ENCODE data around the gene CCDC89.

CCDC89 gene

GRCh38 chr11:85717429-85717828, 31.4 kb upstream of the CCDC89 start:
- H3K79me2 ChIP-seq (ENCODE audit: insufficient read depth, low read length), result no peaks in the 10 kb centered on the region
- no peaks in the 10 kb centered on the region for H4K20me1 ChIP-seq (ENCODE audit: low read depth, low read length)
- H3K27ac ChIP-seq (ENCODE audit: low read depth, low read length), result no peak overlapping the region
- H2AFZ ChIP-seq (ENCODE audit: low read depth, low read length, severe bottlenecking), result no peak overlapping the region
- H3K27me3 ChIP-seq (ENCODE audit: low read length), result no peaks in the 10 kb centered on the region
- H3K4me2 ChIP-seq (ENCODE audit: low read depth, low read length, poor library complexity, severe bottlenecking), result no peak overlapping the region
- no peaks in the 10 kb centered on the region for H3K9me3 ChIP-seq (ENCODE audit: insufficient read depth, low read length)
- H3K4me3 ChIP-seq (ENCODE audit: insufficient read depth, low read length, poor library complexity, severe bottlenecking), result no peak overlapping the region
- no peaks in the 10 kb centered on the region for H3K36me3 ChIP-seq (ENCODE audit: low read length)
- no peak for TF ChIP-seq EZH2phosphoT487 (conservative IDR thresholded peaks at IDR 0.05; ENCODE audit: low read length)
- TF ChIP-seq, protein P1, sequence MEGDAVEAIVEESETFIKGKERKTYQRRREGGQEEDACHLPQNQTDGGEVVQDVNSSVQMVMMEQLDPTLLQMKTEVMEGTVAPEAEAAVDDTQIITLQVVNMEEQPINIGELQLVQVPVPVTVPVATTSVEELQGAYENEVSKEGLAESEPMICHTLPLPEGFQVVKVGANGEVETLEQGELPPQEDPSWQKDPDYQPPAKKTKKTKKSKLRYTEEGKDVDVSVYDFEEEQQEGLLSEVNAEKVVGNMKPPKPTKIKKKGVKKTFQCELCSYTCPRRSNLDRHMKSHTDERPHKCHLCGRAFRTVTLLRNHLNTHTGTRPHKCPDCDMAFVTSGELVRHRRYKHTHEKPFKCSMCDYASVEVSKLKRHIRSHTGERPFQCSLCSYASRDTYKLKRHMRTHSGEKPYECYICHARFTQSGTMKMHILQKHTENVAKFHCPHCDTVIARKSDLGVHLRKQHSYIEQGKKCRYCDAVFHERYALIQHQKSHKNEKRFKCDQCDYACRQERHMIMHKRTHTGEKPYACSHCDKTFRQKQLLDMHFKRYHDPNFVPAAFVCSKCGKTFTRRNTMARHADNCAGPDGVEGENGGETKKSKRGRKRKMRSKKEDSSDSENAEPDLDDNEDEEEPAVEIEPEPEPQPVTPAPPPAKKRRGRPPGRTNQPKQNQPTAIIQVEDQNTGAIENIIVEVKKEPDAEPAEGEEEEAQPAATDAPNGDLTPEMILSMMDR (IDR thresholded peaks at IDR 0.05; ENCODE audit: insufficient read depth, low read length, poor library complexity, severe bottlenecking), result no peak
- H3F3A ChIP-seq (ENCODE audit: insufficient read depth), result no peaks in the 10 kb centered on the region
- no peak overlapping the region for H3K9ac ChIP-seq (ENCODE audit: low read length)
- H3K9me2 ChIP-seq (replicated peaks; ENCODE audit: insufficient read depth, low read length), result no peaks in the 10 kb centered on the region

DNA sequence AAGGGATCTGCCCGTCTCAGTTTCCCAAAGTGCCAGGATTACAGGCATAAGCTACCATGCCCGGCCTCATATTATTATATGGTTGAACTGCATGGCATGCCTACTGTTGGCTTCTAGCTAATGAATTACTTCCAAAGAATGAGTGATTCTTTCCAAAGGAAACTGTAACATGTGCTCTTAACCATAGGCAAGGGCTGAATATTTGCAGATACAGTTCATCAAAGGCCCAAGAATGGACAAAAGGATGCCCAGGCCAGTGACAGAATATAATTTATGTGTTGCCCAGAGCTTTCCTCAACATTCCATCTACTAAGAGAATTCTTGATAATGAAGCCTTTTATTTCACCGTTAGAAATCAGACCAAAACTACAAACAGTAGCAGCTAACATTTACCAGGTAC, 27.0 kb upstream of the CCDC89 start:
- no peaks in the 10 kb centered on the region for H3K79me2 ChIP-seq (ENCODE audit: insufficient read depth, low read length)
- H3K4me3 ChIP-seq (ENCODE audit: insufficient read depth, low read length, poor library complexity, severe bottlenecking), result no peak overlapping the region
- H4K20me1 ChIP-seq (ENCODE audit: low read depth, low read length), result no peaks in the 10 kb centered on the region
- no peaks in the 10 kb centered on the region for H3K9me3 ChIP-seq (ENCODE audit: insufficient read depth, low read length)
- no peaks in the 10 kb centered on the region for H3K9me2 ChIP-seq (replicated peaks; ENCODE audit: insufficient read depth, low read length)
- no peak for TF ChIP-seq EZH2phosphoT487 (conservative IDR thresholded peaks at IDR 0.05; ENCODE audit: low read length)
- TF ChIP-seq, protein P1 (IDR thresholded peaks at IDR 0.05; ENCODE audit: insufficient read depth, low read length, poor library complexity, severe bottlenecking), result no peak
- H3F3A ChIP-seq (ENCODE audit: insufficient read depth), result no peaks in the 10 kb centered on the region
- H2AFZ ChIP-seq (ENCODE audit: low read depth, low read length, severe bottlenecking), result no peak overlapping the region
- H3K27me3 ChIP-seq (ENCODE audit: low read length), result no peaks in the 10 kb centered on the region
- H3K36me3 ChIP-seq (ENCODE audit: low read length), result no peaks in the 10 kb centered on the region
- H3K27ac ChIP-seq (ENCODE audit: low read depth, low read length), result no peak overlapping the region
- no peak overlapping the region for H3K9ac ChIP-seq (ENCODE audit: low read length)
- no peak overlapping the region for H3K4me2 ChIP-seq (ENCODE audit: low read depth, low read length, poor library complexity, severe bottlenecking)

DNA sequence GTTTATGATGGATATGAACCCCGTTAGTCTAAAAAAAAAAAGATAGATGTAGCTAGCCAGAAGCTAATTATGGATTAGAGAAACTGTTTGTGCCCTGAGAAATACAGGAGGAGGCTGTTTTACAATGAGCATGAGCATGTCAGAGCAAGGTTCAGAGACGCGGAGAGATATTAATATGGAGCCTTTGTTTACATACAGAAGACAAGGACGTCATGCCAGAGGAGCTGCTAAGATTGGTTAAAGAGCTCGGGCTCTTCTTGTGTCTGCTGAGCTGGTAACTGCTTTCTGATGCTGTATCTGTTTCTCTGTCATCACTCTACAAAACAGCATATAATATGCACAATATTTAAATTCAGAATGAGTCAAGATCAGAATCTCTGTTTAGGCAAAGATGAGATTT, 24.9 kb upstream of the CCDC89 start:
- Histone ChIP-seq H3K27me3 (ENCODE audit: low read length) (no peaks in the 10 kb centered on the region), H3K9ac (ENCODE audit: low read length) (no peak overlapping the region), H3K4me2 (ENCODE audit: low read depth, low read length, poor library complexity, severe bottlenecking) (no peak overlapping the region), H3K36me3 (ENCODE audit: low read length) (no peaks in the 10 kb centered on the region), H3K4me3 (ENCODE audit: insufficient read depth, low read length, poor library complexity, severe bottlenecking) (no peak overlapping the region), H4K20me1 (ENCODE audit: low read depth, low read length) (no peaks in the 10 kb centered on the region), H3F3A (ENCODE audit: insufficient read depth) (no peaks in the 10 kb centered on the region), H2AFZ (ENCODE audit: low read depth, low read length, severe bottlenecking) (no peak overlapping the region), H3K79me2 (ENCODE audit: insufficient read depth, low read length) (no peaks in the 10 kb centered on the region), H3K9me2 (replicated peaks; ENCODE audit: insufficient read depth, low read length) (no peaks in the 10 kb centered on the region), H3K27ac (ENCODE audit: low read depth, low read length) (no peak overlapping the region), H3K9me3 (ENCODE audit: insufficient read depth, low read length) (no peaks in the 10 kb centered on the region)
- TF ChIP-seq EZH2phosphoT487 (conservative IDR thresholded peaks at IDR 0.05; ENCODE audit: low read length), result no peak
- TF ChIP-seq, protein P1 (IDR thresholded peaks at IDR 0.05; ENCODE audit: insufficient read depth, low read length, poor library complexity, severe bottlenecking), result no peak
